HepG2 (cell line): ENCODE results near the gene EPS8. TPM values are rescaled to one million over a fixed set of nuclear protein-coding genes. Genes with fewer than 3 reads are reported as not detected.

ENCODE experiments used
- ATAC-seq: fragments of 200-7000 bp; cut with Tn5 transposase; 3 replicates; pipeline ENCODE4 v1.9.1; 2020; ENCODE audit warnings: mild to moderate bottlenecking, moderate library complexity
- BruUV-seq: library from RNA; stranded (reverse); fragments of 400-500 nt; replicated peaks from 2 replicates; lab custom pipeline; 2021; lab: Mats Ljungman, UMichigan
- CTCF ChIA-PET: fragments of 300-600 bp; formaldehyde crosslinking; extraction: SDS; loops from one replicate; lab custom pipeline; 2021; ENCODE audit warnings: low total read pairs, inconsistent platforms, low intra/inter-chr PET ratio; lab: Yijun Ruan, JAX
- POLR2A ChIA-PET: fragments of 350-600 bp; sonication (Branson Sonifier 250); formaldehyde crosslinking; loops from one replicate; lab custom pipeline; 2020; ENCODE audit warnings: antibody characterized with exemption, inconsistent platforms; lab: Yijun Ruan, JAX
- DNase-seq: peaks from one replicate; pipeline ENCODE4 v3.0.0-alpha.2; 2015; ENCODE audit warnings: low spot score
- FAIRE-seq: peaks from 3 replicates; lab custom pipeline; 2011; peaks lifted over from hg19 to GRCh38; lab: Jason Lieb, UNC
- H2AFZ ChIP-seq: one replicate; pipeline ENCODE4 v1.6.1; 2011; ENCODE audit warnings: low read length, inconsistent platforms
- H3K27ac ChIP-seq: fragments of 300-600 bp; 3 replicates; pipeline ENCODE4 v1.8.0; 2011; ENCODE audit warnings: mixed run types, mild to moderate bottlenecking, mixed read lengths, low read length, inconsistent platforms; ENCODE audit not compliant: insufficient read depth; ENCODE audit errors: extremely low read length
- H3K27me3 ChIP-seq, 2 experiments: fragments of 200-600 bp in 1 of 2; 2 replicates in 1 of 2; 3 replicates in 1 of 2; pipeline versions ENCODE4 v1.6.0 to v1.8.0; 2011; ENCODE audit warnings: low read length in 2 of 2, mild to moderate bottlenecking in 2 of 2, moderate library complexity in 2 of 2, inconsistent platforms in 1 of 2; ENCODE audit not compliant: insufficient read depth in 2 of 2, control insufficient read depth in 1 of 2
- H3K36me3 ChIP-seq, 2 experiments: fragments of 200-600 bp in 1 of 2; replicated peaks in 1 of 2; 2 replicates in 1 of 2; 3 replicates in 1 of 2; pipeline versions ENCODE4 v1.5.1 to v1.8.0; 2011; ENCODE audit warnings: low read length in 2 of 2, inconsistent platforms in 1 of 2; ENCODE audit not compliant: insufficient read depth in 2 of 2, control insufficient read depth in 1 of 2
- H3K4me1 ChIP-seq: 2 replicates; pipeline ENCODE4 v1.5.1; 2012; ENCODE audit warnings: low read length, inconsistent platforms; ENCODE audit not compliant: insufficient read depth
- H3K4me2 ChIP-seq: 2 replicates; pipeline ENCODE4 v1.6.0; 2011; ENCODE audit warnings: low read depth, low read length, inconsistent platforms
- H3K4me3 ChIP-seq, 3 experiments: fragments of 200-600 bp in 1 of 3; sonication (generic), shearing (Covaris generic) in 1 of 3; replicated peaks in 1 of 3; 2 replicates each; pipeline ENCODE4 v1.5.1; 2011 to 2016; ENCODE audit warnings: low read length in 3 of 3, inconsistent platforms in 2 of 3, low read depth in 2 of 3, mild to moderate bottlenecking in 2 of 3, control low read depth in 1 of 3, mixed read lengths in 1 of 3; ENCODE audit not compliant: insufficient read depth in 1 of 3
- H3K79me2 ChIP-seq: one replicate; pipeline ENCODE4 v1.6.1; 2011; ENCODE audit warnings: low read length, inconsistent platforms; ENCODE audit not compliant: insufficient read depth
- H3K9ac ChIP-seq: 2 replicates; pipeline ENCODE4 v1.6.0; 2011; ENCODE audit warnings: mild to moderate bottlenecking, low read depth, low read length, inconsistent platforms; ENCODE audit not compliant: insufficient read depth
- H3K9me3 ChIP-seq: 2 replicates; pipeline ENCODE4 v1.5.1; 2012; ENCODE audit warnings: mild to moderate bottlenecking, low read length
- H4K20me1 ChIP-seq: 2 replicates; pipeline ENCODE4 v1.6.0; 2011; ENCODE audit warnings: inconsistent platforms, mild to moderate bottlenecking, low read length, moderate library complexity; ENCODE audit not compliant: insufficient read depth
- AHDC1 ChIP-seq: sonication (generic); formaldehyde crosslinking; IDR thresholded peaks from 2 replicates; pipeline ENCODE4 v1.5.1; 2020; ENCODE audit warnings: mild to moderate bottlenecking, missing genetic modification reagents, borderline replicate concordance
- ERF ChIP-seq: IDR thresholded peaks from 2 replicates; pipeline ENCODE4 v1.6.1; 2018; ENCODE audit warnings: missing biosample characterization, missing genetic modification reagents
- MNT ChIP-seq: fragments of 450-650 bp; IDR thresholded peaks from 2 replicates; pipeline ENCODE4 v1.6.1; 2016
- MXD1 ChIP-seq: sonication (generic); formaldehyde crosslinking; IDR thresholded peaks from 2 replicates; pipeline ENCODE4 v1.4.0; 2020; ENCODE audit warnings: mild to moderate bottlenecking, missing genetic modification reagents
- NPAS2 ChIP-seq: sonication (generic); formaldehyde crosslinking; IDR thresholded peaks from 2 replicates; pipeline ENCODE4 v1.8.0; 2022; ENCODE audit warnings: mild to moderate bottlenecking, missing genetic modification reagents, borderline replicate concordance
- PAX8 ChIP-seq: sonication (generic); formaldehyde crosslinking; IDR thresholded peaks from 2 replicates; pipeline ENCODE4 v1.8.0; 2022; ENCODE audit warnings: mild to moderate bottlenecking, missing genetic modification reagents, borderline replicate concordance
- SMARCC2 ChIP-seq: fragments of 450-650 bp; IDR thresholded peaks from 2 replicates; pipeline ENCODE4 v1.6.1; 2017; ENCODE audit warnings: antibody characterized with exemption, mild to moderate bottlenecking
- WGBS: methylation state at CpG from one replicate; pipeline ENCODE4 v1.1.6; 2017; ENCODE audit warnings: low lambda C conversion rate; 5-methylcytosine and 5-hydroxymethylcytosine counted together
- in situ Hi-C: cut with HindIII; loops from 2 replicates; pipeline ENCODE4 v1.10.0; 2017; ENCODE audit warnings: low pct_unique_long_range_greater_than_20kb; ENCODE audit not compliant: extremely low pct_ligation_motif_present
- intact Hi-C: fragments of 100-400 bp; cut with micrococcal nuclease; formaldehyde crosslinking; loops from one replicate; pipeline ENCODE4 v1.10.0; 2022; ENCODE audit not compliant: unreplicated experiment
- polyA plus RNA-seq, 8 experiments: library from polyadenylated mRNA; depleted of rRNA in 3 of 8; stranded (reverse) in 7 of 8; unstranded in 1 of 8; fragments of >200 nt; fragmentation: Illumina TruSeq in 4 of 8; extraction: Trizol in 4 of 8; gene quantifications; 2 replicates each; pipeline versions ENCODE4 v1.2.1 to v1.2.3, GENCODE V29; 2011 to 2016; ENCODE audit warnings: low read depth in 4 of 8, missing spikeins in 1 of 8, mixed read lengths in 1 of 8; ENCODE audit not compliant: insufficient read depth in 1 of 8
- total RNA-seq, 5 experiments: library from RNA; depleted of rRNA; stranded (reverse); fragments of >200 nt; fragmentation: Illumina TruSeq; extraction: Trizol; gene quantifications; 2 replicates each; pipeline ENCODE4 v1.2.3, GENCODE V29; 2016; ENCODE audit warnings: low read depth in 1 of 5
- TF ChIP-seq, protein P1 (sequence below): sonication (generic); formaldehyde crosslinking; IDR thresholded peaks from 2 replicates; pipeline ENCODE4 v1.4.0; 2020; ENCODE audit warnings: low read depth, mild to moderate bottlenecking, missing genetic modification reagents

EPS8 gene
- total and polyA plus RNA-seq, 2 of the 13 experiments (the other 11 are each of a cell fraction or from before 2014, with no cell fraction given) = 37.1 to 43.4 TPM

DNA sequence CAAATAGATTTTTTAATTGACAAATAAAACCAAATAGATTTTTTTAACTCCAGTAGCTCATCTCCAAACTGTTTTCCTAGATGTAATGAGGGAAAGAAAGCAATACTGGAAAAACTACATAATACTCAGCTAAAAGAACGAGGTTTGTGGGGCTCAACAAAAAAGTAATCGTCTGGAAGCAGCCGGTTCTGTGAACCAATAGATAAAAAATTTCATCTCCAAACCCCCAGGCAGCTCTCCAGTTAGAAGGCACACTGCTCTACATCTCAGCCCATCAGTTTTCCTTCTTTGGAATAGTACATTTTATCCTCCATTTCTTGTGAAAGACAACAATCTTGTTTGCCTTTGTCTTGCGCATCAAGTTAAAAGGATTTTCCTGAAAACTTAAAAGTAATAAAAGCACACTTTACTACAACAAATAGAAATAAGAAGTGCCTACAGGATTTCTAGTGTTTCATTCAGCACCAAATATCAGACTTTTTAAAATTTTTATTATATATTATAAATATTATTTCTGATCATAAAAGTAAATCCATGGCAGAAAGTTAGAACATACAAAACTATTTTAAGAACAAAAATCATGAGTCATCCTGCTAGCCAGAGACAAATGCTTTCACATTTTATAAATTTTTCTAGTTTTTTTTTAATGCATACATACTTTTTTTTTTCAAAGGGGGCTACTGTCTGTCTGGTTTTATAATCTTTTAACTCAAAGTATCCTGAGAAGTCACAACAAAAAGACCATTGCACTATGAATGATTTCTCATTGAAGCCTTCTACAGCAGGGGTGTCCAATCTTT is 67.7 kb downstream of the EPS8 start:
- no peaks in the 10 kb centered on the region for H4K20me1 ChIP-seq
- in situ Hi-C loops = no loop called here
- FAIRE-seq (no peak), ATAC-seq (no peak), DNase-seq (no peak)
- no peak overlapping the region for H2AFZ ChIP-seq
- intact Hi-C loops = no loop called here
- H3K4me2 ChIP-seq = no peak overlapping the region
- no TSS peak for BruUV-seq
- H3K79me2 ChIP-seq = peaks cover 44% of the 10 kb centered on the region
- ChIA-PET CTCF (no interaction called here), POLR2A (no interaction called here)
- TF ChIP-seq MNT = no peak
- no peaks in the 10 kb centered on the region for H3K27me3 ChIP-seq
- no peaks in the 10 kb centered on the region for H3K9me3 ChIP-seq
- H3K9ac ChIP-seq = no peak overlapping the region
- H3K27ac ChIP-seq = no peak overlapping the region
- H3K4me1 ChIP-seq = peaks cover 29% of the 10 kb centered on the region
- 97% methylated on average over 4 of the region's 4 CpGs for WGBS
- H3K36me3 ChIP-seq = no peaks in the 10 kb centered on the region
- no peak overlapping the region for H3K4me3 ChIP-seq

DNA sequence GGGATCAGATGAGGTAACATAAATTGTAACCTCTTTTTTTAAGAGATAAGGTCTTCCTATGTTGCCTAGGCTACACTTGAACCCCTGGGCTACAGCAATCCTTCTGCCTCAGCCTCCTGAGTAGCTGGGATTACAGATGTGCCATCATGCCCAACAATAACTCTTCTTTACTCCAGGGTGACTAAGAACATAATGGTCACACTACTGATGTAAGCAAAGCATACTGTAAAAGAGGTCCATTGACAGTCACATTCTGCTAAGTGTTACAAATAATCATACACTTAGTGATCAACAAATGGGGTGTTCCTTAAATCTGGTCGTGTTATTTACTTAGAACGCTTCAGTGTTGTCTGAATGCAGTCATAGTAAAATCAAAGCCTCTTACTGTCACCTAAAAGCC is 68.9 kb downstream of the EPS8 start:
- ChIA-PET POLR2A (no interaction called here), CTCF (no interaction called here)
- H3K9ac ChIP-seq = no peak overlapping the region
- no TSS peak for BruUV-seq
- WGBS = 90% methylated on average over 2 of the region's 2 CpGs
- in situ Hi-C loops = no loop called here
- H3K27me3 ChIP-seq = no peaks in the 10 kb centered on the region
- H2AFZ ChIP-seq = no peak overlapping the region
- H3K79me2 ChIP-seq = peaks cover 47% of the 10 kb centered on the region
- H3K27ac ChIP-seq = no peak overlapping the region
- ATAC-seq (no peak), FAIRE-seq (no peak), DNase-seq (no peak)
- peaks cover 17% of the 10 kb centered on the region for H3K4me1 ChIP-seq
- no peaks in the 10 kb centered on the region for H3K9me3 ChIP-seq
- intact Hi-C loops = no loop called here
- H3K36me3 ChIP-seq = no peaks in the 10 kb centered on the region
- no peaks in the 10 kb centered on the region for H4K20me1 ChIP-seq
- H3K4me3 ChIP-seq = no peak overlapping the region
- H3K4me2 ChIP-seq = no peak overlapping the region
- TF ChIP-seq MXD1 (CRISPR knock-in tag) = no peak
- no peak for TF ChIP-seq NPAS2 (CRISPR knock-in tag)
- TF ChIP-seq, protein P1, sequence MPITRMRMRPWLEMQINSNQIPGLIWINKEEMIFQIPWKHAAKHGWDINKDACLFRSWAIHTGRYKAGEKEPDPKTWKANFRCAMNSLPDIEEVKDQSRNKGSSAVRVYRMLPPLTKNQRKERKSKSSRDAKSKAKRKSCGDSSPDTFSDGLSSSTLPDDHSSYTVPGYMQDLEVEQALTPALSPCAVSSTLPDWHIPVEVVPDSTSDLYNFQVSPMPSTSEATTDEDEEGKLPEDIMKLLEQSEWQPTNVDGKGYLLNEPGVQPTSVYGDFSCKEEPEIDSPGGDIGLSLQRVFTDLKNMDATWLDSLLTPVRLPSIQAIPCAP (CRISPR knock-in tag) = no peak
- TF ChIP-seq PAX8 (CRISPR knock-in tag) = no peak
- no peak for TF ChIP-seq SMARCC2
- no peak for TF ChIP-seq AHDC1 (CRISPR knock-in tag)
- TF ChIP-seq ERF (CRISPR knock-in tag) = no peak
